NT2/D1 (cell line): Measurements from ENCODE around the gene NPB.

Source experiments
- DNase-seq: peaks from one replicate; pipeline ENCODE4 v3.0.0-alpha.2; 2011; ENCODE audit warnings: low read depth, low spot score
- H3K27me3 ChIP-seq: 2 replicates; pipeline ENCODE4 v1.6.0; 2011; ENCODE audit warnings: mild to moderate bottlenecking; ENCODE audit not compliant: insufficient read length, insufficient read depth
- H3K36me3 ChIP-seq: 2 replicates; pipeline ENCODE4 v1.6.1; 2011; ENCODE audit warnings: mild to moderate bottlenecking, low read length, mixed read lengths; ENCODE audit not compliant: insufficient read depth, insufficient read length
- H3K4me1 ChIP-seq: 2 replicates; pipeline ENCODE4 v1.5.1; 2011; ENCODE audit not compliant: insufficient read depth, insufficient read length
- H3K4me3 ChIP-seq: 2 replicates; pipeline ENCODE4 v1.5.1; 2011; ENCODE audit warnings: low read depth; ENCODE audit not compliant: insufficient read length
- H3K9ac ChIP-seq: 2 replicates; pipeline ENCODE4 v1.6.0; 2011; ENCODE audit warnings: low read depth; ENCODE audit not compliant: insufficient read length
- H3K9me3 ChIP-seq: 2 replicates; pipeline ENCODE4 v1.5.1; 2011; ENCODE audit warnings: mild to moderate bottlenecking, low read length; ENCODE audit not compliant: insufficient read depth
- SUZ12 ChIP-seq: IDR thresholded peaks from 2 replicates; pipeline ENCODE4 v1.6.1; 2011; ENCODE audit not compliant: insufficient read length, insufficient read depth; ENCODE audit errors: extremely low read depth
- YY1 ChIP-seq: IDR thresholded peaks from 2 replicates; pipeline ENCODE4 v1.6.1; 2011; ENCODE audit not compliant: insufficient read length, insufficient read depth
- ZNF274 ChIP-seq: IDR thresholded peaks from 2 replicates; pipeline ENCODE4 v1.6.1; 2011; ENCODE audit warnings: mild to moderate bottlenecking, low read depth, low read length

NPB gene

DNA sequence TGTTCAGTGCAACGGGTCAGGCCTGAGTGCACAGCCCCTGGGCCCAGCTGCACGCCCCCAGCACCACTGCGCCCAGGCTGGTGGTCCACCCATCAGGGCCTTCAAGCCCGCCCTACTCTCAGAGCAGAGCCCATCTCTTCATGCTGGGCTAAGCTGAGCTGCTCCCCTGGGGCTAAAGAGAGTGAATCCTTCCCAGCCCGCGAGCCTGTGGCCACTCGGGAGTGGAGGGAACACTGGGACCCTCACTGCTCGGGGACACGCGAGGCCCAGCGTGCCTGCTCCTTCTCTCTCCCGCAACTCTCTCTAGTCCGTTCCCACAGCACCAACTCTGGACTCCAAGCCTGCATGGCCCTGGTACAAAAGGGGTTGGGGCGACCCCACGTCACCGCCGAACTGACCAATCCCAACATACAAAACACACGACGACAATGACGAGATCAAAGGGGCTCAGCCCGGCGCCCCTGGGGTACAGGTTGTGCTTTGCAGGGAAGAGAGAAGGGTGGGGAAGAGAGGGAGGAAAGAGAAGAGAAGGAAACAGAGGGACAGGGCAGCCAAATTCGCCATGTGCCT, 20.0 kb downstream of the NPB start:
- H3K9ac ChIP-seq = peak overlapping the region; percentile 82
- TF ChIP-seq ZNF274 (no peak), YY1 (no peak), SUZ12 (no peak)
- DNase-seq = no peak
- peaks cover 43% of the 10 kb centered on the region for H3K4me1 ChIP-seq
- no peak overlapping the region for H3K4me3 ChIP-seq
- no peaks in the 10 kb centered on the region for H3K27me3 ChIP-seq
- H3K9me3 ChIP-seq = no peaks in the 10 kb centered on the region
- H3K36me3 ChIP-seq = peaks cover 50% of the 10 kb centered on the region

DNA sequence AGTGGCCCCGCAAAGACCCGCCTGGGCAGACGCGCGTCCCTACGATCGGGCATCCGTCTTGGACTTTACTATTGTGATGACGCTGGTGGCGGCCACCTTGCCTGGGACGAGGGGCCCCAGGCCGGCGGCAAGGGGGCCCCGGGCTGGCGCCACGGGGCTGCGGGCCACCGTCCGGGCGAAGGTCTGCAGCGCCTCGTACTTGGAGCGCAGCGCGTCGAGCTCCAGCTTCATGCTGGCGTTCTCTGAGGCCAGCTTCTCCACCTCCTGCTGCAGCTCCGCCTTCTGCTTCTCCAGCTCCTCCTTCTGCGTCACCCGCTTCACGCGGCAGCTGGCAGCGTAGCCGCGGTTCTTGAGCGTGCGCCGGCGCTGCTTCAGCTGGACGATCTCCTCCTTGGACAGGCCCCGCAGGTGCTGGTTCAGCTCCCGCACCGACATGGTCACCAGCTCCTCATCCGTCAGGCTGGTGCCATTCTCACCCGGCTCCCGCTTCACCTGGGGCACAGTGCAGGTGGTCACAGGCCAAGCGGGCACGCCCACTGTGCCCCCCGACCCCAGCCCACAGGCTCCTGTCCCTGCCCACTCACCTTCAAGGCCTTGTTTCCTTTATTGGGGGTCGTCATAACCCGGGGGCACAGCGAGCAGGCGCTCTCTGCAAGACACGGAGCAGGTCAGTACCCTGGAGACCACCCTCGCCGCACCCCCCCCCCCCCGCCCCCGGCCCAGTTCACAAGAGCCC, 20.7 kb downstream of the NPB start:
- DNase-seq = no peak
- TF ChIP-seq YY1 = no peak
- peak overlapping the region; percentile 39 for H3K4me3 ChIP-seq
- H3K9me3 ChIP-seq = no peaks in the 10 kb centered on the region
- peaks cover 41% of the 10 kb centered on the region for H3K4me1 ChIP-seq
- peaks cover 48% of the 10 kb centered on the region for H3K36me3 ChIP-seq
- peak overlapping the region; percentile 82 for H3K9ac ChIP-seq
- no peaks in the 10 kb centered on the region for H3K27me3 ChIP-seq

DNA sequence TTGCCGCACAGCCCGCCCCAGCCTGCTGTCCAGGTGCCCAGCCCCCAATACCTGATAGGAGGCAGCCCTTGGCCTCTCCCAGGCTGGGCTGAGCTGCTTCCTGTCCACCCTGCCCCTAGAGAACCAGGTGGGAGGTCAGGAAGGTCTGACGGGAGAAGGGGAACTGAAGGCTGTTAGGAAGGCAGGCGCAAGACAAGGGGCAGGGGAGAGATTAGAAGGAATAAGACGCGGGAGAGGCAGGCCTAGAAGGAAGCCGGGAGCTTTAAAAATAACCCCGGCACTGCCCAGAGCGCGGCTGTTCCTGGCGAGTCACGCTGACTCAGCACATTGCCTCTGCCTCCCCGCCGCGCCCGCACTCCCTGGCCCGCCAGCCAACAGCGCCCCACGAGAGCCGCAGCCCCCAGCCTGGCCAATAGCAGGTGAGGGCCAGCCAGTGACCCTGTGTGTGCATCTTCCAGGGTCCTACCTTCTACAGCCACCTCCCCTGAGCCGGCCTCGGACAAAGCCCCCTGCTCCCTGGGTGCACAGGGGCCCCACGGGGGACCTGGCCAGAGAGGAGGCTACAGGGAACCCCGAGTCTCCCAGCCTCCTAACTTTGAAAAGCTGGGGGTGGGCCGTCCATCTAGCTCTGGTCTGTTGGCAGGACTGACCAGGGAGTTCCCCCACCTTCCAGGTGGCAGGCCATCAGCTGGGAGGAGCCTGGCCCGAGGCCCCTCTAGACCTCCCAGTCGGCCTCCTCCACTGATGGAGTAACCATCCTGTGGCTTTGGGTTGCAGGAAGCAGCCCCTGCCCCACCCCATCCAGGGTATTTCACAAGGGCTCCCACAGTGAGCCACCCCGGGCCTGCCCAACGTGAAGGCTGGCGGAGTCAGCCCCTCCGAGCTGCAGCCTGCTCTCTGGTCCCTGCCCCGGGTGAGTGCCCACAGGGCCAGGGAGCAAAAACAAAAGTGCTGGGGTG, 21.5 kb downstream of the NPB start:
- no peak for DNase-seq
- Histone ChIP-seq H3K27me3 (peaks cover 5% of the 10 kb centered on the region), H3K36me3 (peaks cover 48% of the 10 kb centered on the region), H3K4me1 (peaks cover 43% of the 10 kb centered on the region), H3K4me3 (peak overlapping the region; percentile 42), H3K9me3 (no peaks in the 10 kb centered on the region), H3K9ac (peak overlapping the region; percentile 82)
- TF ChIP-seq YY1 (no peak), SUZ12 (no peak), ZNF274 (no peak)

- peaks cover 50% of the 10 kb centered on the region for H3K4me1 ChIP-seq
- H3K4me3 ChIP-seq = peak overlapping the region; percentile 42
- peaks cover 41% of the 10 kb centered on the region for H3K36me3 ChIP-seq
- TF ChIP-seq YY1 = no peak
- no peak for TF ChIP-seq SUZ12
- no peak for TF ChIP-seq ZNF274
- H3K27me3 ChIP-seq = peaks cover 10% of the 10 kb centered on the region
- DNase-seq = no peak
- peak overlapping the region; percentile 90 for H3K9ac ChIP-seq
- no peaks in the 10 kb centered on the region for H3K9me3 ChIP-seq
These were observed 22.8 kb downstream of the NPB start for GRCh38 chr17:81924557-81925532.

- Histone ChIP-seq H3K4me1 (peaks cover 44% of the 10 kb centered on the region), H3K9ac (peak overlapping the region; percentile 89)
- DNase-seq = no peak
These were observed 23.9 kb downstream of the NPB start for GRCh38 chr17:81925860-81926450.

More at GRCh38 chr17:81925860-81926450, 23.9 kb downstream of the NPB start:
- H3K9me3 ChIP-seq = no peaks in the 10 kb centered on the region
- TF ChIP-seq ZNF274 (no peak), YY1 (no peak), SUZ12 (no peak)
- H3K4me3 ChIP-seq = peak overlapping the region; percentile 80
- H3K36me3 ChIP-seq = peaks cover 33% of the 10 kb centered on the region
- peaks cover 10% of the 10 kb centered on the region for H3K27me3 ChIP-seq
